ENCODE results near the gene KCNC3.

The KCNC3 gene

DNA sequence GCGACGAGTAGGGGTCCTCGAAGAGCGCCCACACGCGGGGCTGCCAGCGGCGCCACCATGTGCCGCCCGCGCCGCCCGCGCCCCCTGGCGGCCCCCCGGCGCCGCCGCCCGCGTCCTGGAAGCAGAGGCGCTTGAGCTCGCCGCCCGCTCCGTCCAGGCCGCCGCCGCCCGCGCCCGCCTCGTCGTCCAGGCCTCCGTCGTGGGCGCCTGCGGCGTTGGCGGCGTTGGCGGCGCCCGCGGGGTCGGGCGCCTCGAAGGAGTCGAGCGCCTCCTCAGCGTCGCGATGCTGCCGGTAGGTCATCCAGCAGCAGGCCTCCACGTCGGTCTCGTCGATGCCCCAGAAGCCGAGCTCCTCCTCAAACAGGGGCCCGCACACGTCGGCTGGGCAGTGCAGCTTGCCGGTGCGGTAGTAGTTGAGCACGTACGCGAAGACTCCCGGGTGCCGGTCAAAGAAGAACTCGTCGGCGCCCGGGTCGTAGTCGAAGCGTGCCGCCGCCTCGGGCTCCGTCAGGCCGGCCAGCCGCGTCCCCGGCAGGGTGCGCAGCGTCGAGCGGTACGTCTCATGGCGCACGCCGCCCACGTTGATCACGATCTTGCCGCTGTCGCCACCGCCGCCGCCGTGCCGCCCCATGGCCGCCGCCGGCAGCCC is 829 bp downstream of the KCNC3 start:
- H3K27ac ChIP-seq (ENCODE audit: low read depth, low read length, poor library complexity, severe bottlenecking) = no peak overlapping the region
- H3K9me2 ChIP-seq (ENCODE audit: low read depth, low read length) = no peaks in the 10 kb centered on the region
- peaks cover 14% of the 10 kb centered on the region for H3K27me3 ChIP-seq (ENCODE audit: insufficient read depth, low read length)
- peaks cover 64% of the 10 kb centered on the region for H3K4me1 ChIP-seq (ENCODE audit: insufficient read depth, low read length, severe bottlenecking)
- no peak overlapping the region for H2AFZ ChIP-seq (ENCODE audit: low read length)
- no peaks in the 10 kb centered on the region for H3K79me2 ChIP-seq (ENCODE audit: insufficient read depth, low read length)
- 0 out of 2 replicates have a peak, but pooled peaks cover 3% of the 10 kb centered on the region for H3K36me3 ChIP-seq (ENCODE audit: insufficient read depth, low read length)
- peak overlapping the region; percentile 73 for H3K4me2 ChIP-seq (ENCODE audit: low read length)
- H3K4me3 ChIP-seq (ENCODE audit: low read depth, low read length, poor library complexity, severe bottlenecking) = peak overlapping the region; percentile 58
- H3K9ac ChIP-seq (ENCODE audit: low read length) = peak overlapping the region; percentile 52; the same call in 1 of the 2 replicates
- H3K9me3 ChIP-seq (ENCODE audit: low read length) = no peaks in the 10 kb centered on the region
- H4K20me1 ChIP-seq (ENCODE audit: insufficient read depth, low read length) = 0 out of 2 replicates have a peak, but pooled peaks cover 2% of the 10 kb centered on the region
- no peak for TF ChIP-seq EZH2 (IDR thresholded peaks at IDR 0.05; ENCODE audit: borderline replicate concordance, low read length)
- TF ChIP-seq, protein P1, sequence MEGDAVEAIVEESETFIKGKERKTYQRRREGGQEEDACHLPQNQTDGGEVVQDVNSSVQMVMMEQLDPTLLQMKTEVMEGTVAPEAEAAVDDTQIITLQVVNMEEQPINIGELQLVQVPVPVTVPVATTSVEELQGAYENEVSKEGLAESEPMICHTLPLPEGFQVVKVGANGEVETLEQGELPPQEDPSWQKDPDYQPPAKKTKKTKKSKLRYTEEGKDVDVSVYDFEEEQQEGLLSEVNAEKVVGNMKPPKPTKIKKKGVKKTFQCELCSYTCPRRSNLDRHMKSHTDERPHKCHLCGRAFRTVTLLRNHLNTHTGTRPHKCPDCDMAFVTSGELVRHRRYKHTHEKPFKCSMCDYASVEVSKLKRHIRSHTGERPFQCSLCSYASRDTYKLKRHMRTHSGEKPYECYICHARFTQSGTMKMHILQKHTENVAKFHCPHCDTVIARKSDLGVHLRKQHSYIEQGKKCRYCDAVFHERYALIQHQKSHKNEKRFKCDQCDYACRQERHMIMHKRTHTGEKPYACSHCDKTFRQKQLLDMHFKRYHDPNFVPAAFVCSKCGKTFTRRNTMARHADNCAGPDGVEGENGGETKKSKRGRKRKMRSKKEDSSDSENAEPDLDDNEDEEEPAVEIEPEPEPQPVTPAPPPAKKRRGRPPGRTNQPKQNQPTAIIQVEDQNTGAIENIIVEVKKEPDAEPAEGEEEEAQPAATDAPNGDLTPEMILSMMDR (IDR thresholded peaks at IDR 0.05; ENCODE audit: low read length) = no peak
- peaks cover 4% of the 10 kb centered on the region; the same call in 1 of the 2 replicates for H3F3A ChIP-seq (ENCODE audit: insufficient read depth, low read length)

DNA sequence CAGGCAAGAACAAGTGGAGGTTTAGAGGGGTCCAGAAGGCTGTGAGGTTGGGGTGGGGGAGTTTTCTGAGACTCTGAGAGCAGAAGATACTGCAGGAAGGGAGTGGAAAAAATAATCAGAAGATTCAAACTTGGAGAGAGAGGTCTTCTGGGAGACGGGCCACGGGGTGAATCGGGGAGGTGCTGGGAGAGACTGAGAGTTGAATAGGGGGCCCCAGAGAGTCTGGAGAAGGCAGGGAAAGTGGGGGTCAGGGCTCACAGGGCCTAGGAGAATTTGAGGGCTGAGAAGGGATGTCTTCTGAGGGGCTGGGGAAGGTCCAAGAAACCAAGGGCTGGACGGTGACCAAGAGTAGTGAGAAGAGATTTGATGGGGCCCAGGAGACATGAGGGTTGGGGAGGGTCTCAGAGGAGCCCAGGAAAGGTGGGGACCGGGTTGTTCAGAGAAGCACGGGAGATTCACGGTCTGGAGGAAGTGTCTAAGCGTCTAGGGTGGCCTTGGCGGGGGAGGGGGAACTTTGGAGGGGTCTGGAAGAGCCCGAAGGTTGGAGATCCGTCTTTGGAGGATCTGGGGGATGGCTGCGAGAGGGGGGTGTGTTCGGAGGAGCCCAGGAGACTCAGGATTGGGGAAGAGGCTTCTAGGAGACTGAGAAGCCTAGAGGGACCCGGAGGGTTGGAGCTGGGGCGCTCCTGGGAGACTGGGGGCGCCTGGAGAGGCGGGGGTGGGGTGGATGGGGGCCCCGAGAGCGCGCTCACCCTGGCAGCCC is 1.5 kb downstream of the KCNC3 start:
- 0 out of 2 replicates have a peak, but pooled peaks cover 5% of the 10 kb centered on the region for H3K36me3 ChIP-seq (ENCODE audit: insufficient read depth, low read length)
- H3K79me2 ChIP-seq (ENCODE audit: insufficient read depth, low read length) = no peaks in the 10 kb centered on the region
- H3F3A ChIP-seq (ENCODE audit: insufficient read depth, low read length) = peaks cover 4% of the 10 kb centered on the region; the same call in 1 of the 2 replicates
- H4K20me1 ChIP-seq (ENCODE audit: insufficient read depth, low read length) = 0 out of 2 replicates have a peak, but pooled peaks cover 2% of the 10 kb centered on the region
- H3K9me2 ChIP-seq (ENCODE audit: low read depth, low read length) = no peaks in the 10 kb centered on the region
- H3K4me1 ChIP-seq (ENCODE audit: insufficient read depth, low read length, severe bottlenecking) = peaks cover 57% of the 10 kb centered on the region
- H3K4me2 ChIP-seq (ENCODE audit: low read length) = peak overlapping the region; percentile 37; the same call in 1 of the 2 replicates
- H2AFZ ChIP-seq (ENCODE audit: low read length) = no peak overlapping the region
- no peak overlapping the region for H3K9ac ChIP-seq (ENCODE audit: low read length)
- no peak for TF ChIP-seq EZH2 (IDR thresholded peaks at IDR 0.05; ENCODE audit: borderline replicate concordance, low read length)
- TF ChIP-seq, protein P1 (IDR thresholded peaks at IDR 0.05; ENCODE audit: low read length) = no peak
- H3K4me3 ChIP-seq (ENCODE audit: low read depth, low read length, poor library complexity, severe bottlenecking) = no peak overlapping the region
- H3K9me3 ChIP-seq (ENCODE audit: low read length) = no peaks in the 10 kb centered on the region
- H3K27ac ChIP-seq (ENCODE audit: low read depth, low read length, poor library complexity, severe bottlenecking) = no peak overlapping the region
- peaks cover 14% of the 10 kb centered on the region for H3K27me3 ChIP-seq (ENCODE audit: insufficient read depth, low read length)

DNA sequence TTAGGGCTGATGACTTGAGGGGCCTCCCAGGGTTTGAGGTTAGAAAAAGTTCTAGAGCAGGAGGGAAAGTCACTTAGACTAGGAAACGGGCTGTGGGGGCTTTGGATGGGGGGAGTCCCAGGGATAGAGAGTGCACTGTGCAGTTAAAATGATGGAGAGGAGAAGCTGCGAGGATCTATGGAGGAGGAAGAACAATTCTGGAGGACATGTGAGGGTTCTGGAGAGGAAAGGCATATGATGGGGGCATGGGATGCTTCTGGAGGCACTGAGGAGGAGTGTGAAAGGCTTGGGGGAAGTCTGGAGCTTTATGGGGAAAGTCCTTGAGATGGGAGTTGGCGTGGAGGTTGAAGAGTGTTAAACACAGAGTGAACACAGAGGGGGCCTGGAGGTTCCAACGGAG is 2.2 kb downstream of the KCNC3 start:
- no peak overlapping the region; the same call in 1 of the 2 replicates for H3K4me2 ChIP-seq (ENCODE audit: low read length)
- H3K36me3 ChIP-seq (ENCODE audit: insufficient read depth, low read length) = 0 out of 2 replicates have a peak, but pooled peaks cover 5% of the 10 kb centered on the region
- no peaks in the 10 kb centered on the region for H3K79me2 ChIP-seq (ENCODE audit: insufficient read depth, low read length)
- TF ChIP-seq EZH2 (IDR thresholded peaks at IDR 0.05; ENCODE audit: borderline replicate concordance, low read length) = no peak
- TF ChIP-seq, protein P1 (IDR thresholded peaks at IDR 0.05; ENCODE audit: low read length) = no peak
- H3K4me1 ChIP-seq (ENCODE audit: insufficient read depth, low read length, severe bottlenecking) = peaks cover 50% of the 10 kb centered on the region
- no peak overlapping the region for H2AFZ ChIP-seq (ENCODE audit: low read length)
- H3K4me3 ChIP-seq (ENCODE audit: low read depth, low read length, poor library complexity, severe bottlenecking) = no peak overlapping the region
- H3K9me2 ChIP-seq (ENCODE audit: low read depth, low read length) = no peaks in the 10 kb centered on the region
- no peak overlapping the region for H3K9ac ChIP-seq (ENCODE audit: low read length)
- H3F3A ChIP-seq (ENCODE audit: insufficient read depth, low read length) = peaks cover 4% of the 10 kb centered on the region; the same call in 1 of the 2 replicates
- H4K20me1 ChIP-seq (ENCODE audit: insufficient read depth, low read length) = 0 out of 2 replicates have a peak, but pooled peaks cover 2% of the 10 kb centered on the region
- no peak overlapping the region for H3K27ac ChIP-seq (ENCODE audit: low read depth, low read length, poor library complexity, severe bottlenecking)
- no peaks in the 10 kb centered on the region for H3K9me3 ChIP-seq (ENCODE audit: low read length)
- peaks cover 14% of the 10 kb centered on the region for H3K27me3 ChIP-seq (ENCODE audit: insufficient read depth, low read length)
